BLaER1 (cell line): Measurements from ENCODE around the gene LHB.
A peak's percentile ranks its signal among the peaks of the same experiment; 100 is the strongest.
"Not testable (repeated sequence)": the region's sequence is repeated elsewhere in the genome, so short reads cannot be mapped to it uniquely, and the experiment has no call there.

Source experiments
- H3K27ac ChIP-seq: shearing (Covaris generic); formaldehyde crosslinking; 2 replicates; pipeline ENCODE4 v1.8.1; 2022
- H3K27me3 ChIP-seq: shearing (Covaris generic); formaldehyde crosslinking; 2 replicates; pipeline ENCODE4 v1.8.1; 2022
- H3K36me3 ChIP-seq: shearing (Covaris generic); formaldehyde crosslinking; 2 replicates; pipeline ENCODE4 v1.8.1; 2022
- H3K4me1 ChIP-seq: shearing (Covaris generic); formaldehyde crosslinking; 2 replicates; pipeline ENCODE4 v1.8.1; 2022
- H3K4me2 ChIP-seq: shearing (Covaris generic); formaldehyde crosslinking; 2 replicates; pipeline ENCODE4 v1.8.1; 2022
- H3K4me3 ChIP-seq: shearing (Covaris generic); formaldehyde crosslinking; 2 replicates; pipeline ENCODE4 v1.8.1; 2022
- H3K9ac ChIP-seq: shearing (Covaris generic); formaldehyde crosslinking; 2 replicates; pipeline ENCODE4 v1.8.1; 2022
- H3K9me3 ChIP-seq: shearing (Covaris generic); formaldehyde crosslinking; 2 replicates; pipeline ENCODE4 v1.8.1; 2022
- H4K20me1 ChIP-seq: shearing (Covaris generic); formaldehyde crosslinking; 2 replicates; pipeline ENCODE4 v1.8.1; 2022
- Cebpa-rat ChIP-seq: shearing (Covaris generic); IDR thresholded peaks from 2 replicates; pipeline ENCODE4 v1.8.1; 2022

Gene LHB

GRCh38 chr19:49029749-49030148, 12.9 kb upstream of the LHB start:
- not testable (repeated sequence) for H3K27ac ChIP-seq, H3K36me3 ChIP-seq, H3K4me2 ChIP-seq, H3K9ac ChIP-seq, H3K4me3 ChIP-seq, H3K4me1 ChIP-seq, H4K20me1 ChIP-seq, H3K9me3 ChIP-seq, H3K27me3 ChIP-seq

- not testable (repeated sequence) for H3K4me1 ChIP-seq, H3K4me2 ChIP-seq, H3K9me3 ChIP-seq, H3K36me3 ChIP-seq, H4K20me1 ChIP-seq, H3K27me3 ChIP-seq, H3K4me3 ChIP-seq, H3K27ac ChIP-seq, H3K9ac ChIP-seq
Observed at GRCh38 chr19:49028686-49029085, 11.8 kb upstream of the LHB start.

GRCh38 chr19:49025599-49025998, 8.7 kb upstream of the LHB start:
- not testable (repeated sequence) for H3K4me2 ChIP-seq, H3K36me3 ChIP-seq, H4K20me1 ChIP-seq, H3K27ac ChIP-seq, H3K9me3 ChIP-seq, H3K9ac ChIP-seq, H3K4me3 ChIP-seq, H3K27me3 ChIP-seq
- H3K4me1 ChIP-seq = peaks cover 12% of the 10 kb centered on the region

GRCh38 chr19:49025088-49025487, 8.2 kb upstream of the LHB start:
- H4K20me1 ChIP-seq, H3K27ac ChIP-seq, H3K4me3 ChIP-seq, H3K27me3 ChIP-seq, H3K9ac ChIP-seq, H3K4me2 ChIP-seq, H3K36me3 ChIP-seq, H3K9me3 ChIP-seq: not testable (repeated sequence)
- H3K4me1 ChIP-seq = peaks cover 17% of the 10 kb centered on the region

- H3K9me3 ChIP-seq, H3K4me2 ChIP-seq, H3K9ac ChIP-seq, H3K4me3 ChIP-seq, H3K36me3 ChIP-seq, H3K27ac ChIP-seq, H4K20me1 ChIP-seq: not testable (repeated sequence)
- H3K4me1 ChIP-seq = peaks cover 24% of the 10 kb centered on the region
- H3K27me3 ChIP-seq = peaks cover 18% of the 10 kb centered on the region
Observed at GRCh38 chr19:49024233-49024632, 7.3 kb upstream of the LHB start, which contains the start of gene CGB3. Gene CGB3 (minus strand): TSS chr19:49024333. CDS start chr19:49023971, 362 bp downstream.

GRCh38 chr19:49022116-49022515, 5.2 kb upstream of the LHB start:
- Histone ChIP-seq H3K27ac (no peak overlapping the region), H3K9ac (no peak overlapping the region), H3K9me3 (no peaks in the 10 kb centered on the region), H3K4me1 (peaks cover 44% of the 10 kb centered on the region), H3K4me3 (no peak overlapping the region), H3K27me3 (peaks cover 39% of the 10 kb centered on the region), H3K4me2 (no peak overlapping the region), H3K36me3 (0 out of 2 replicates have a peak, but pooled peaks cover under 1% of the 10 kb centered on the region), H4K20me1 (peaks cover 22% of the 10 kb centered on the region)
- TF ChIP-seq Cebpa-rat = no peak

- peak overlapping the region; percentile 48; the same call in 1 of the 2 replicates for H3K9ac ChIP-seq
- peaks cover 42% of the 10 kb centered on the region for H3K27me3 ChIP-seq
- peaks cover 27% of the 10 kb centered on the region for H4K20me1 ChIP-seq
- H3K36me3 ChIP-seq = peaks cover 9% of the 10 kb centered on the region
- TF ChIP-seq Cebpa-rat = no peak
- H3K27ac ChIP-seq = no peak overlapping the region
- H3K9me3 ChIP-seq = no peaks in the 10 kb centered on the region
- no peak overlapping the region for H3K4me3 ChIP-seq
- peaks cover 44% of the 10 kb centered on the region for H3K4me1 ChIP-seq
- peak overlapping the region; percentile 91 for H3K4me2 ChIP-seq
Observed at GRCh38 chr19:49020931-49021895, 4.3 kb upstream of the LHB start.

GRCh38 chr19:49020342-49020741, 3.5 kb upstream of the LHB start:
- H3K9ac ChIP-seq = no peak overlapping the region
- peak overlapping the region; percentile 91 for H3K4me2 ChIP-seq

GRCh38 chr19:49019242-49019932, 2.5 kb upstream of the LHB start:
- Histone ChIP-seq H3K4me3 (peak overlapping the region; percentile 61), H3K4me1 (peaks cover 44% of the 10 kb centered on the region), H3K9me3 (no peaks in the 10 kb centered on the region), H3K36me3 (peaks cover 28% of the 10 kb centered on the region), H4K20me1 (peaks cover 45% of the 10 kb centered on the region), H3K27me3 (peaks cover 42% of the 10 kb centered on the region), H3K27ac (no peak overlapping the region), H3K9ac (no peak overlapping the region), H3K4me2 (peak overlapping the region; percentile 91)
- TF ChIP-seq Cebpa-rat = no peak

More at GRCh38 chr19:49020342-49020741, 3.5 kb upstream of the LHB start:
- Histone ChIP-seq H3K4me1 (peaks cover 44% of the 10 kb centered on the region), H4K20me1 (peaks cover 36% of the 10 kb centered on the region), H3K27ac (no peak overlapping the region), H3K27me3 (peaks cover 42% of the 10 kb centered on the region), H3K4me3 (no peak overlapping the region), H3K9me3 (no peaks in the 10 kb centered on the region), H3K36me3 (peaks cover 18% of the 10 kb centered on the region)
- TF ChIP-seq Cebpa-rat = no peak

- H3K9me3 ChIP-seq, H3K27ac ChIP-seq: not testable (repeated sequence)
- peak overlapping the region; percentile 91 for H3K4me2 ChIP-seq
- peaks cover 42% of the 10 kb centered on the region for H3K27me3 ChIP-seq
- H3K36me3 ChIP-seq = peaks cover 35% of the 10 kb centered on the region
- peaks cover 44% of the 10 kb centered on the region for H3K4me1 ChIP-seq
- peak overlapping the region; percentile 61 for H3K4me3 ChIP-seq
- peaks cover 50% of the 10 kb centered on the region for H4K20me1 ChIP-seq
- peak overlapping the region; percentile 58 for H3K9ac ChIP-seq
Observed at GRCh38 chr19:49018388-49019241, 1.7 kb upstream of the LHB start.
